ENCODE results near the gene RLF. TPM values are rescaled to one million over a fixed set of nuclear protein-coding genes. Genes with fewer than 3 reads are reported as not detected.

RLF gene
- total RNA-seq, 4 donors from 2014 or later, result 17.9 to 68.0 (median 28.9) TPM

- peaks cover 0 to 7% of the 10 kb centered on the region in 2 donors for H3K27me3 ChIP-seq
- intact Hi-C loops (cut with DNase I; ENCODE audit: low total_unique reads), result no loop called here
These were observed 30.3 kb upstream of the RLF start for GRCh38 chr1:40130892-40131291.

DNA sequence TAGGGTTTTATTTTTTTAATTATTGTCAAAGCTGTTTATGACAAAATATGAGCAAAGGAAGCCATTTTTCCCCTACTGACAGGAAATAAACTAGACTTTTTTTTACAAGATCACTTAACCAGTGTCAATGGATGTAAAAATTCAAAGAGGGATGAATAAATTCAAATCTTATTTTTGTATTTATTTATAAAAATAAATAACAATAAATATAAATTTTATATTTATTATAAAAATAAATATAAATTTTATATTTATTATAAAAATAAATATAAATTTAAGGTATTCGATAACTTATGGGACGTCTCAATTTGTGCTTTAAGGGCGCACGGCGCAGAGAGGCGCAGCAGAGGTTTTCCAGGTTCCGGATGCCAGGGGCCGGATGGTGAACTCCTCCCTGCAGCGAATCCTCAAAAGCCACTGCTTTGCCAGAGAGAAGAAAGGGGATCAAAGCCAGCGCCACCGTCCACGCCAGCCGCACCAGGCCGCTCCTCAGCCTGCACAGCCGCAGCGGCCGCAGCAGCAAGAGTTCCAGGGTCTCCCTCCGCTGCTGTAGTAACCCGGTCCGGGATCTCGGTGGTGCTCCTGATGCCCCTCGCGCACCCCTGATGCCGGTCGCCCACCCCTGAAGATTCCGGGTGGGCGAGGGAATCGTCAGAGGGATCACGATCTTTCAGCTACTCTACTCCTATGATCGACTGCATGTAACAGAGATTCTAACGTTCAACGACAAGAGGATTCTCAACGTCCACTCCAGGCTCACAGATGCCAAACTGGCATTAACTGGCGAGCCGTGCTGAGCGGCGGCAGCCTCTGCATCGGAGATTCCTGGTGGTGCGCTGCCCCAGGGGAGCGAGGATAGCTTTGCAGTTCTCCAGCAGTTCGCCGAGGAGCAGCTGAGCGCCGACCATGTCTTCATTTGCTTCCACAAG, 28.5 kb upstream of the RLF start:
- TF ChIP-seq CTCF (IDR thresholded peaks at IDR 0.05) (no peak), POLR2A (IDR thresholded peaks at IDR 0.05) (no peak)
- Histone ChIP-seq H3K4me3 (no peak overlapping the region), H3K4me1 (no peaks in the 10 kb centered on the region), H3K9me3 (no peaks in the 10 kb centered on the region), H3K27ac (no peak overlapping the region), H3K27me3 (peaks cover 0 to 7% of the 10 kb centered on the region in 2 donors), H3K36me3 (no peaks in the 10 kb centered on the region)
- no peak for DNase-seq
- intact Hi-C loops (cut with DNase I; ENCODE audit: low total_unique reads), result no loop called here

More at GRCh38 chr1:40130892-40131291, 30.3 kb upstream of the RLF start:
- Histone ChIP-seq H3K4me3 (no peak overlapping the region), H3K36me3 (no peaks in the 10 kb centered on the region), H3K9me3 (no peaks in the 10 kb centered on the region), H3K27ac (no peak overlapping the region), H3K4me1 (no peaks in the 10 kb centered on the region)
- TF ChIP-seq POLR2A (IDR thresholded peaks at IDR 0.05), result no peak
- TF ChIP-seq CTCF (IDR thresholded peaks at IDR 0.05), result no peak
- DNase-seq, result no peak

GRCh38 chr1:40133312-40133665, 27.9 kb upstream of the RLF start:
- no peak overlapping the region for H3K27ac ChIP-seq
- DNase-seq, result no peak
- no peaks in the 10 kb centered on the region for H3K4me1 ChIP-seq
- peaks cover 0 to 7% of the 10 kb centered on the region in 2 donors for H3K27me3 ChIP-seq
- no peaks in the 10 kb centered on the region for H3K36me3 ChIP-seq
- intact Hi-C loops (cut with DNase I; ENCODE audit: low total_unique reads), result no loop called here
- H3K4me3 ChIP-seq, result no peak overlapping the region
- no peaks in the 10 kb centered on the region for H3K9me3 ChIP-seq
- no peak for TF ChIP-seq CTCF (IDR thresholded peaks at IDR 0.05)
- no peak for TF ChIP-seq POLR2A (IDR thresholded peaks at IDR 0.05)

- H3K4me3 ChIP-seq, result no peak overlapping the region
- H3K27me3 ChIP-seq, result peaks cover 0 to 7% of the 10 kb centered on the region in 2 donors
- no peak overlapping the region for H3K27ac ChIP-seq
- no peaks in the 10 kb centered on the region for H3K4me1 ChIP-seq
- DNase-seq, result no peak
- no peaks in the 10 kb centered on the region for H3K36me3 ChIP-seq
- H3K9me3 ChIP-seq, result no peaks in the 10 kb centered on the region
- intact Hi-C loops (cut with DNase I; ENCODE audit: low total_unique reads), result no loop called here
- TF ChIP-seq POLR2A (IDR thresholded peaks at IDR 0.05) (no peak), CTCF (IDR thresholded peaks at IDR 0.05) (no peak)
These were observed 27.3 kb upstream of the RLF start for GRCh38 chr1:40133839-40134238.

DNA sequence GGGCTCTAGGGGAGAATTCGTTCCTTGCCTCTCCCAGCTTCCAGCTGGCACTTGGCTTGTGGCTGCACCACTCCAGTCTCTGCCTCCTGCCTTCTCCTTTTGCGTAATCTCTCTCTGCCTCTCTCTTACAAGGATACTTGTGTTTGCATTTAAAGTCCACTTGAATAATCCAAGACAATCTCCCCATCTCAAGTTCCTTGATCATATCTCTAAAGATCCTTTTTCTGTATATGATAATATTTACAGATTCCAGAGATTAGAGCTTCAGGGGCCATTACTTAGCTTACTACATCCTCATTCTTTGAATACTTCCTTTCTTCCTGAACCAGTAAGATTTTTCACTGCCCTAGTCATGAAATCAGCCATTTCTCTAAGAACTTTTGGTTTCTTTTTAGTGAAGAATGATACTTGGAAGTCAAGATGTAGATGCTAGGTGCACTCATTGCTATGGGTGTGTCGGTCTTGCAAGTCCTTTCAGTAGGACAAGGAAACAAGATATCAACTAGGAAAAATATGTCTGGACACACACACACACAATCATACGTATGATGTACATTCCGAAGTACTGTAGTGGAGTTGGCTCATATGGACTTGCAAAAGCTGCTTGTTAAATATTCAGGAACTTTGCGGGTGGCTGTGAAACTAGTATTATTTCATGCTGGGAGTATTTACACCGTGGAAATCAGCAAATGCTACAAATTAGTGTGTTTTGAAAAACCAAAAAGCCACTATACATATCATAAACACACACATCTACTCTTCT, 20.8 kb upstream of the RLF start:
- TF ChIP-seq CTCF (IDR thresholded peaks at IDR 0.05) (no peak), POLR2A (IDR thresholded peaks at IDR 0.05) (no peak)

More for the DNA sequence above, 20.8 kb upstream of the RLF start:
- Histone ChIP-seq H3K36me3 (no peaks in the 10 kb centered on the region), H3K27ac (no peak overlapping the region), H3K4me3 (no peak overlapping the region), H3K27me3 (no peaks in the 10 kb centered on the region), H3K4me1 (no peaks in the 10 kb centered on the region), H3K9me3 (no peaks in the 10 kb centered on the region)
- intact Hi-C loops (cut with DNase I; ENCODE audit: low total_unique reads), result loop anchor here (10.0 kb wide), 2 partner anchors 194 to 264 kb away; no protein-coding TSS in a partner anchor
- DNase-seq, result no peak
